GM23338 (cell line): ENCODE data around the gene PPM1H. TPM values are rescaled to one million over a fixed set of nuclear protein-coding genes. Genes with fewer than 3 reads are reported as not detected.
A peak's percentile ranks its signal among the peaks of the same experiment; 100 is the strongest.

Experiments used
- ATAC-seq: fragments of 200-7000 bp; cut with Tn5 transposase; 3 replicates; pipeline ENCODE4 v1.9.1; 2020
- DNase-seq: peaks from one replicate; pipeline ENCODE4 v3.0.0-alpha.2; 2015; ENCODE audit warnings: low spot score
- H2AFZ ChIP-seq: fragments of 200-600 bp; sonication (generic); 2 replicates; pipeline ENCODE4 v1.8.0; 2016; ENCODE audit warnings: antibody characterized with exemption, mild to moderate bottlenecking, moderate library complexity
- H3F3A ChIP-seq: fragments of 200-600 bp; sonication (generic); replicated peaks from 2 replicates; pipeline ENCODE4 v1.8.0; 2017; ENCODE audit warnings: antibody characterized with exemption, mixed run types, low read depth
- H3K27ac ChIP-seq: fragments of 200-600 bp; sonication (generic); 2 replicates; pipeline ENCODE4 v1.6.1; 2016; ENCODE audit warnings: low read depth
- H3K27me3 ChIP-seq: fragments of 200-600 bp; sonication (generic); 2 replicates; pipeline ENCODE4 v1.8.0; 2016; ENCODE audit warnings: mild to moderate bottlenecking, mixed run types, moderate library complexity; ENCODE audit not compliant: insufficient read depth
- H3K36me3 ChIP-seq: fragments of 200-600 bp; sonication (generic); 2 replicates; pipeline ENCODE4 v1.8.0; 2016; ENCODE audit warnings: mild to moderate bottlenecking; ENCODE audit not compliant: insufficient read depth
- H3K4me1 ChIP-seq: fragments of 200-600 bp; sonication (generic); 2 replicates; pipeline ENCODE4 v1.8.0; 2016; ENCODE audit warnings: mild to moderate bottlenecking, moderate library complexity; ENCODE audit not compliant: insufficient read depth
- H3K4me2 ChIP-seq: fragments of 200-600 bp; sonication (generic); 2 replicates; pipeline ENCODE4 v1.7.1; 2017; ENCODE audit warnings: mixed run types
- H3K4me3 ChIP-seq: fragments of 200-600 bp; sonication (generic); 2 replicates; pipeline ENCODE4 v1.6.1; 2016; ENCODE audit warnings: mixed run types
- H3K79me2 ChIP-seq: fragments of 200-600 bp; sonication (generic); replicated peaks from 2 replicates; pipeline ENCODE4 v1.8.0; 2017; ENCODE audit warnings: mild to moderate bottlenecking; ENCODE audit not compliant: insufficient read depth
- H3K9me2 ChIP-seq: fragments of 200-600 bp; sonication (generic); 2 replicates; pipeline ENCODE4 v1.8.0; 2017; ENCODE audit not compliant: insufficient read depth
- H4K20me1 ChIP-seq: fragments of 200-600 bp; sonication (generic); replicated peaks from 2 replicates; pipeline ENCODE4 v1.8.0; 2017; ENCODE audit warnings: mild to moderate bottlenecking; ENCODE audit not compliant: insufficient read depth
- H3K27ac Mint-ChIP-seq: 2 replicates; pipeline ENCODE4 v1.8.0; 2020; ENCODE audit warnings: inconsistent platforms, mild to moderate bottlenecking, moderate library complexity, mixed read lengths
- H3K27me3 Mint-ChIP-seq: 3 replicates; pipeline ENCODE4 v1.8.0; 2022; ENCODE audit warnings: low read depth, mild to moderate bottlenecking, moderate library complexity, mixed read lengths, inconsistent platforms; ENCODE audit not compliant: insufficient read depth, poor library complexity
- H3K36me3 Mint-ChIP-seq: 3 replicates; pipeline ENCODE4 v1.8.0; 2021; ENCODE audit warnings: low read depth, mild to moderate bottlenecking, inconsistent platforms, moderate library complexity, mixed read lengths
- H3K4me1 Mint-ChIP-seq: 3 replicates; pipeline ENCODE4 v1.8.0; 2020; ENCODE audit warnings: mild to moderate bottlenecking, inconsistent platforms, mixed read lengths
- H3K4me3 Mint-ChIP-seq: 3 replicates; pipeline ENCODE4 v1.8.0; 2021; ENCODE audit warnings: moderate library complexity, mild to moderate bottlenecking, inconsistent platforms, mixed read lengths
- H3K9me3 Mint-ChIP-seq: 3 replicates; pipeline ENCODE4 v1.8.0; 2020; ENCODE audit warnings: moderate library complexity, mild to moderate bottlenecking, inconsistent platforms, mixed read lengths
- CREB1 ChIP-seq: fragments of 250-450 bp; sonication (Bioruptor Pico); IDR thresholded peaks from 2 replicates; pipeline ENCODE4 v1.5.0; 2020; ENCODE audit warnings: low read depth, mild to moderate bottlenecking, moderate library complexity
- EZH2phosphoT487 ChIP-seq: fragments of 200-600 bp; sonication (generic); IDR thresholded peaks from one replicate; pipeline ENCODE4 v1.8.1; 2018; ENCODE audit warnings: antibody characterized with exemption; ENCODE audit not compliant: unreplicated experiment
- JUNB ChIP-seq: IDR thresholded peaks from one replicate; pipeline ENCODE4 v1.6.1; 2016; ENCODE audit warnings: antibody characterized with exemption; ENCODE audit not compliant: unreplicated experiment
- POLR2AphosphoS5 ChIP-seq: IDR thresholded peaks from 2 replicates; pipeline ENCODE4 v1.6.1; 2016; ENCODE audit warnings: antibody characterized with exemption, low read depth
- STAT1 ChIP-seq: IDR thresholded peaks from one replicate; pipeline ENCODE4 v1.6.1; 2016; ENCODE audit warnings: antibody characterized with exemption; ENCODE audit not compliant: unreplicated experiment
- ZNF331 ChIP-seq: fragments of 250-450 bp; sonication (Bioruptor Pico); IDR thresholded peaks from 2 replicates; pipeline ENCODE4 v1.5.0; 2020; ENCODE audit warnings: low read depth, mild to moderate bottlenecking, moderate library complexity
- polyA plus RNA-seq: library from polyadenylated mRNA; unstranded; fragments of >200 nt; fragmentation: Nextera tagmentation; extraction: Ambion mirVana; gene quantifications from 2 replicates; pipeline ENCODE4 v1.2.1, GENCODE V29; 2016
- total RNA-seq: library from RNA; depleted of rRNA; stranded (reverse); fragments of >200 nt; shearing (Covaris generic); gene quantifications from 2 replicates; pipeline ENCODE4 v1.2.3, GENCODE V29; 2014
- TF ChIP-seq, protein P1 (sequence below): fragments of 250-450 bp; sonication (Bioruptor Pico); IDR thresholded peaks from 2 replicates; pipeline ENCODE4 v1.5.0; 2020; ENCODE audit warnings: mild to moderate bottlenecking, moderate library complexity
- TF ChIP-seq, protein P2 (sequence below), 2 experiments: fragments of 200-600 bp in 1 of 2; sonication (generic) in 1 of 2; conservative IDR thresholded peaks; 2 replicates each; pipeline versions ENCODE4 v1.5.1 to v1.6.1; 2016 to 2017; ENCODE audit warnings: antibody characterized with exemption in 2 of 2, low read depth in 2 of 2, mild to moderate bottlenecking in 2 of 2, moderate library complexity in 1 of 2
- TF ChIP-seq, protein P3 (sequence below): IDR thresholded peaks from 2 replicates; pipeline ENCODE4 v1.6.1; 2016; ENCODE audit warnings: antibody characterized with exemption
- TF ChIP-seq, protein P4 (sequence below): IDR thresholded peaks from one replicate; pipeline ENCODE4 v1.6.1; 2018; ENCODE audit warnings: antibody characterized with exemption; ENCODE audit not compliant: unreplicated experiment

The PPM1H gene
- total and polyA plus RNA-seq, 2 experiments from 2014 or later, result 11.4 to 41.2 TPM

DNA sequence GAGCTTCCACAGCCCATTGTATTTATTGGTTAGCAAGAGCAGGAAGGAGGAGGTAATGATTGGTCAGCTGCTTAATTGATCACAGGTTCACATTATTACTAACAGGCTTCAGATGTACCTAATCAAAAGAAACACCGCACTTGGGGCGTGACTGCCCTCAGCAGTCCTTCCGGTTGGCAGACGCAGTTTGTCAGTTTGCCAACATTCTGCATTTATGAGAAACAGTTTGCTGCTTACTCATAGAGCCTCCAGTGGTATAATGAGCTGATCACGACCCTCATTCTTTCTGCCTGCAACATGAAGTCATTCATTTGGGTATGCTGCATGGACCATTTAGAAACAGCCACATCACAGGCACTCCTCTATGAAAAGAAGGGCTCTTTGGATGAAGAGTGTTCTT is 42.5 kb upstream of the PPM1H start (continued):
- TF ChIP-seq, protein P1, sequence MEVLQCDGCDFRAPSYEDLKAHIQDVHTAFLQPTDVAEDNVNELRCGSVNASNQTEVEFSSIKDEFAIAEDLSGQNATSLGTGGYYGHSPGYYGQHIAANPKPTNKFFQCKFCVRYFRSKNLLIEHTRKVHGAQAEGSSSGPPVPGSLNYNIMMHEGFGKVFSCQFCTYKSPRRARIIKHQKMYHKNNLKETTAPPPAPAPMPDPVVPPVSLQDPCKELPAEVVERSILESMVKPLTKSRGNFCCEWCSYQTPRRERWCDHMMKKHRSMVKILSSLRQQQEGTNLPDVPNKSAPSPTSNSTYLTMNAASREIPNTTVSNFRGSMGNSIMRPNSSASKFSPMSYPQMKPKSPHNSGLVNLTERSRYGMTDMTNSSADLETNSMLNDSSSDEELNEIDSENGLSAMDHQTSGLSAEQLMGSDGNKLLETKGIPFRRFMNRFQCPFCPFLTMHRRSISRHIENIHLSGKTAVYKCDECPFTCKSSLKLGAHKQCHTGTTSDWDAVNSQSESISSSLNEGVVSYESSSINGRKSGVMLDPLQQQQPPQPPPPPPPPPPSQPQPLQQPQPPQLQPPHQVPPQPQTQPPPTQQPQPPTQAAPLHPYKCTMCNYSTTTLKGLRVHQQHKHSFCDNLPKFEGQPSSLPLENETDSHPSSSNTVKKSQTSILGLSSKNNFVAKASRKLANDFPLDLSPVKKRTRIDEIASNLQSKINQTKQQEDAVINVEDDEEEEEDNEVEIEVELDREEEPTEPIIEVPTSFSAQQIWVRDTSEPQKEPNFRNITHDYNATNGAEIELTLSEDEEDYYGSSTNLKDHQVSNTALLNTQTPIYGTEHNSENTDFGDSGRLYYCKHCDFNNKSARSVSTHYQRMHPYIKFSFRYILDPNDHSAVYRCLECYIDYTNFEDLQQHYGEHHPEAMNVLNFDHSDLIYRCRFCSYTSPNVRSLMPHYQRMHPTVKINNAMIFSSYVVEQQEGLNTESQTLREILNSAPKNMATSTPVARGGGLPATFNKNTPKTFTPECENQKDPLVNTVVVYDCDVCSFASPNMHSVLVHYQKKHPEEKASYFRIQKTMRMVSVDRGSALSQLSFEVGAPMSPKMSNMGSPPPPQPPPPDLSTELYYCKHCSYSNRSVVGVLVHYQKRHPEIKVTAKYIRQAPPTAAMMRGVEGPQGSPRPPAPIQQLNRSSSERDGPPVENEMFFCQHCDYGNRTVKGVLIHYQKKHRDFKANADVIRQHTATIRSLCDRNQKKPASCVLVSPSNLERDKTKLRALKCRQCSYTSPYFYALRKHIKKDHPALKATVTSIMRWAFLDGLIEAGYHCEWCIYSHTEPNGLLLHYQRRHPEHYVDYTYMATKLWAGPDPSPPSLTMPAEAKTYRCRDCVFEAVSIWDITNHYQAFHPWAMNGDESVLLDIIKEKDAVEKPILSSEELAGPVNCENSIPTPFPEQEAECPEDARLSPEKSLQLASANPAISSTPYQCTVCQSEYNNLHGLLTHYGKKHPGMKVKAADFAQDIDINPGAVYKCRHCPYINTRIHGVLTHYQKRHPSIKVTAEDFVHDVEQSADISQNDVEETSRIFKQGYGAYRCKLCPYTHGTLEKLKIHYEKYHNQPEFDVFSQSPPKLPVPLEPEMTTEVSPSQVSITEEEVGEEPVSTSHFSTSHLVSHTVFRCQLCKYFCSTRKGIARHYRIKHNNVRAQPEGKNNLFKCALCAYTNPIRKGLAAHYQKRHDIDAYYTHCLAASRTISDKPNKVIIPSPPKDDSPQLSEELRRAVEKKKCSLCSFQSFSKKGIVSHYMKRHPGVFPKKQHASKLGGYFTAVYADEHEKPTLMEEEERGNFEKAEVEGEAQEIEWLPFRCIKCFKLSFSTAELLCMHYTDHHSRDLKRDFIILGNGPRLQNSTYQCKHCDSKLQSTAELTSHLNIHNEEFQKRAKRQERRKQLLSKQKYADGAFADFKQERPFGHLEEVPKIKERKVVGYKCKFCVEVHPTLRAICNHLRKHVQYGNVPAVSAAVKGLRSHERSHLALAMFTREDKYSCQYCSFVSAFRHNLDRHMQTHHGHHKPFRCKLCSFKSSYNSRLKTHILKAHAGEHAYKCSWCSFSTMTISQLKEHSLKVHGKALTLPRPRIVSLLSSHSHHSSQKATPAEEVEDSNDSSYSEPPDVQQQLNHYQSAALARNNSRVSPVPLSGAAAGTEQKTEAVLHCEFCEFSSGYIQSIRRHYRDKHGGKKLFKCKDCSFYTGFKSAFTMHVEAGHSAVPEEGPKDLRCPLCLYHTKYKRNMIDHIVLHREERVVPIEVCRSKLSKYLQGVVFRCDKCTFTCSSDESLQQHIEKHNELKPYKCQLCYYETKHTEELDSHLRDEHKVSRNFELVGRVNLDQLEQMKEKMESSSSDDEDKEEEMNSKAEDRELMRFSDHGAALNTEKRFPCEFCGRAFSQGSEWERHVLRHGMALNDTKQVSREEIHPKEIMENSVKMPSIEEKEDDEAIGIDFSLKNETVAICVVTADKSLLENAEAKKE (CRISPR knock-in tag), result no peak
- TF ChIP-seq, protein P2, sequence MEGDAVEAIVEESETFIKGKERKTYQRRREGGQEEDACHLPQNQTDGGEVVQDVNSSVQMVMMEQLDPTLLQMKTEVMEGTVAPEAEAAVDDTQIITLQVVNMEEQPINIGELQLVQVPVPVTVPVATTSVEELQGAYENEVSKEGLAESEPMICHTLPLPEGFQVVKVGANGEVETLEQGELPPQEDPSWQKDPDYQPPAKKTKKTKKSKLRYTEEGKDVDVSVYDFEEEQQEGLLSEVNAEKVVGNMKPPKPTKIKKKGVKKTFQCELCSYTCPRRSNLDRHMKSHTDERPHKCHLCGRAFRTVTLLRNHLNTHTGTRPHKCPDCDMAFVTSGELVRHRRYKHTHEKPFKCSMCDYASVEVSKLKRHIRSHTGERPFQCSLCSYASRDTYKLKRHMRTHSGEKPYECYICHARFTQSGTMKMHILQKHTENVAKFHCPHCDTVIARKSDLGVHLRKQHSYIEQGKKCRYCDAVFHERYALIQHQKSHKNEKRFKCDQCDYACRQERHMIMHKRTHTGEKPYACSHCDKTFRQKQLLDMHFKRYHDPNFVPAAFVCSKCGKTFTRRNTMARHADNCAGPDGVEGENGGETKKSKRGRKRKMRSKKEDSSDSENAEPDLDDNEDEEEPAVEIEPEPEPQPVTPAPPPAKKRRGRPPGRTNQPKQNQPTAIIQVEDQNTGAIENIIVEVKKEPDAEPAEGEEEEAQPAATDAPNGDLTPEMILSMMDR (conservative IDR thresholded peaks at IDR 0.05; ENCODE audit: low read depth in 2 of 2), result no peak

DNA sequence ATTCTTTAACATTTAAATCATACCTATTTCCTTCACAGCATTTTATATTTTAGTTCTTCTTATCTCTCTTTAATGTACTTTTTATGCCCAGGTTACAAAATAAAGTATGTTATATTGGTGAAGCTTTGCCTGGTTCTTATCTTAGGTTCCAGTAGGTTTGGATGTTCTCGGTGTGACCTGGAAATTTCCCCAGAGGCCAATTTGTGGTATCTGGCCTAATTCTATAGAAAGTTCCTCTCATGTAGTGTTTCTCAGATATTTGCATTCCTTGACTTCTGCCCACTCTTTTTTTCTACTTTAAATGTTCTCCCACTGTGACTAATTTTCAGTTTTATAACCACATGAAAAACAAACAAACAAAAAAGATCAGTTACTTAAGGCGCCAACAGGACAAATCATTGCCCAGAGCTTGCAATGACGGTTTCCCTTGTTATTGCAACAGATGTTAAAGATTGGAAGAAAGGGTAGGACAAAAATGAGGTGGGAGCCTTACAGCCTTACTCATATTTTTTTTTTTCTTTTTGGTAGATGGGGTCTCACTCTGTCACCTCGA is 41.2 kb upstream of the PPM1H start:
- Histone ChIP-seq H3K27me3 (no peaks in the 10 kb centered on the region; the same call in 1 of the 2 replicates), H3K9me2 (no peaks in the 10 kb centered on the region), H4K20me1 (no peaks in the 10 kb centered on the region), H3K4me1 (no peaks in the 10 kb centered on the region), H3K27ac (no peak overlapping the region), H3K4me2 (no peak overlapping the region), H3K79me2 (no peaks in the 10 kb centered on the region), H3K4me3 (no peak overlapping the region), H3F3A (no peaks in the 10 kb centered on the region), H2AFZ (0 out of 2 replicates have a peak overlapping the region, but pooled peaks have one; percentile 64), H3K36me3 (no peaks in the 10 kb centered on the region)
- Mint-ChIP-seq H3K27ac (no peak overlapping the region), H3K9me3 (no peaks in the 10 kb centered on the region), H3K4me1 (peaks cover 7% of the 10 kb centered on the region; the same call in 2 of the 3 replicates), H3K36me3 (no peaks in the 10 kb centered on the region), H3K4me3 (no peak overlapping the region), H3K27me3 (peaks cover 4% of the 10 kb centered on the region)
- DNase-seq, result no peak
- ATAC-seq, result no peak
- no peak for TF ChIP-seq JUNB
- TF ChIP-seq, protein P3, sequence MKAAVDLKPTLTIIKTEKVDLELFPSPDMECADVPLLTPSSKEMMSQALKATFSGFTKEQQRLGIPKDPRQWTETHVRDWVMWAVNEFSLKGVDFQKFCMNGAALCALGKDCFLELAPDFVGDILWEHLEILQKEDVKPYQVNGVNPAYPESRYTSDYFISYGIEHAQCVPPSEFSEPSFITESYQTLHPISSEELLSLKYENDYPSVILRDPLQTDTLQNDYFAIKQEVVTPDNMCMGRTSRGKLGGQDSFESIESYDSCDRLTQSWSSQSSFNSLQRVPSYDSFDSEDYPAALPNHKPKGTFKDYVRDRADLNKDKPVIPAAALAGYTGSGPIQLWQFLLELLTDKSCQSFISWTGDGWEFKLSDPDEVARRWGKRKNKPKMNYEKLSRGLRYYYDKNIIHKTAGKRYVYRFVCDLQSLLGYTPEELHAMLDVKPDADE, result no peak
- no peak for TF ChIP-seq EZH2phosphoT487
- TF ChIP-seq ZNF331 (CRISPR knock-in tag), result no peak
- TF ChIP-seq STAT1, result no peak
- TF ChIP-seq CREB1 (CRISPR knock-in tag), result no peak
- TF ChIP-seq, protein P4, sequence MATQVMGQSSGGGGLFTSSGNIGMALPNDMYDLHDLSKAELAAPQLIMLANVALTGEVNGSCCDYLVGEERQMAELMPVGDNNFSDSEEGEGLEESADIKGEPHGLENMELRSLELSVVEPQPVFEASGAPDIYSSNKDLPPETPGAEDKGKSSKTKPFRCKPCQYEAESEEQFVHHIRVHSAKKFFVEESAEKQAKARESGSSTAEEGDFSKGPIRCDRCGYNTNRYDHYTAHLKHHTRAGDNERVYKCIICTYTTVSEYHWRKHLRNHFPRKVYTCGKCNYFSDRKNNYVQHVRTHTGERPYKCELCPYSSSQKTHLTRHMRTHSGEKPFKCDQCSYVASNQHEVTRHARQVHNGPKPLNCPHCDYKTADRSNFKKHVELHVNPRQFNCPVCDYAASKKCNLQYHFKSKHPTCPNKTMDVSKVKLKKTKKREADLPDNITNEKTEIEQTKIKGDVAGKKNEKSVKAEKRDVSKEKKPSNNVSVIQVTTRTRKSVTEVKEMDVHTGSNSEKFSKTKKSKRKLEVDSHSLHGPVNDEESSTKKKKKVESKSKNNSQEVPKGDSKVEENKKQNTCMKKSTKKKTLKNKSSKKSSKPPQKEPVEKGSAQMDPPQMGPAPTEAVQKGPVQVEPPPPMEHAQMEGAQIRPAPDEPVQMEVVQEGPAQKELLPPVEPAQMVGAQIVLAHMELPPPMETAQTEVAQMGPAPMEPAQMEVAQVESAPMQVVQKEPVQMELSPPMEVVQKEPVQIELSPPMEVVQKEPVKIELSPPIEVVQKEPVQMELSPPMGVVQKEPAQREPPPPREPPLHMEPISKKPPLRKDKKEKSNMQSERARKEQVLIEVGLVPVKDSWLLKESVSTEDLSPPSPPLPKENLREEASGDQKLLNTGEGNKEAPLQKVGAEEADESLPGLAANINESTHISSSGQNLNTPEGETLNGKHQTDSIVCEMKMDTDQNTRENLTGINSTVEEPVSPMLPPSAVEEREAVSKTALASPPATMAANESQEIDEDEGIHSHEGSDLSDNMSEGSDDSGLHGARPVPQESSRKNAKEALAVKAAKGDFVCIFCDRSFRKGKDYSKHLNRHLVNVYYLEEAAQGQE, result no peak
- TF ChIP-seq POLR2AphosphoS5, result no peak
